Endothelial cell (in vitro differentiated cells): Measurements from ENCODE around the gene SEMA3A. TPM values are rescaled to one million over a fixed set of nuclear protein-coding genes. Genes with fewer than 3 reads are reported as not detected.

ENCODE experiments used
- DNase-seq: peaks from one replicate; pipeline ENCODE4 v3.0.0; 2021; ENCODE audit warnings: low spot score
- H3K27ac Mint-ChIP-seq: one replicate; pipeline ENCODE4 v1.8.0; 2021; ENCODE audit warnings: mixed read lengths, inconsistent platforms; ENCODE audit not compliant: unreplicated experiment
- H3K27me3 Mint-ChIP-seq: one replicate; pipeline ENCODE4 v1.8.0; 2021; ENCODE audit warnings: mild to moderate bottlenecking, moderate library complexity, mixed read lengths, inconsistent platforms; ENCODE audit not compliant: unreplicated experiment
- H3K36me3 Mint-ChIP-seq: one replicate; pipeline ENCODE4 v1.8.0; 2021; ENCODE audit warnings: mild to moderate bottlenecking, low read depth, mixed read lengths, inconsistent platforms; ENCODE audit not compliant: unreplicated experiment
- H3K4me1 Mint-ChIP-seq: one replicate; pipeline ENCODE4 v1.8.0; 2021; ENCODE audit warnings: mild to moderate bottlenecking, mixed read lengths, inconsistent platforms; ENCODE audit not compliant: unreplicated experiment
- H3K4me3 Mint-ChIP-seq: one replicate; pipeline ENCODE4 v1.8.0; 2021; ENCODE audit warnings: mild to moderate bottlenecking, mixed read lengths, inconsistent platforms; ENCODE audit not compliant: unreplicated experiment
- H3K9me3 Mint-ChIP-seq: one replicate; pipeline ENCODE4 v1.8.0; 2021; ENCODE audit warnings: mixed read lengths, inconsistent platforms; ENCODE audit not compliant: unreplicated experiment
- total RNA-seq: library from RNA; stranded (reverse); fragmentation: NEBNext Ultra II Directional; extraction: Animal tissue kit (Norgen Biotek cat#: 25700); gene quantifications from one replicate; pipeline ENCODE4 v1.2.1, GENCODE V29; 2021; ENCODE audit not compliant: unreplicated experiment
- TF ChIP-seq, protein P1 (sequence below): fragments of 200-600 bp; sonication (generic); IDR thresholded peaks from one replicate; pipeline ENCODE4 v1.5.0; 2021; ENCODE audit warnings: antibody characterized with exemption; ENCODE audit not compliant: unreplicated experiment

Gene SEMA3A
- total RNA-seq, 1 donor from 2014 or later: 8.5 TPM

DNA sequence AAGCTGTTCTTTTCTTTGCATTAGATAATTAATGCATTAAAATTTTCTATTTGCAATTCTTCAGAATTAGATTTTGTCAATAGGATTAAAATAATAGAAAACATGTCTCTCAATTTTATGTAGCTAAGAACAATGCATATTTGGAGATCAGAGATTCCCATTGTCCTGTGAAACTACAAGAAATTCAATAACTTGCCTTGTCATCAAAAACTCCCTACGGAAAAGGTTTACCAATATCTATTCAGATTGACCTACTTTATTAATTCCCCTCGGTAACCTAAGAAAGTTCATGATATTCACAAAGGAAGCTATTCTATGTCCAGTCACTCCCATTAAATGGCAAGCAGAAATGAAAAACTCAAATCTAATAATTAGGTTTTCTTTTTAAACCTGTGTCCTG, 172.6 kb downstream of the SEMA3A start:
- TF ChIP-seq, protein P1, sequence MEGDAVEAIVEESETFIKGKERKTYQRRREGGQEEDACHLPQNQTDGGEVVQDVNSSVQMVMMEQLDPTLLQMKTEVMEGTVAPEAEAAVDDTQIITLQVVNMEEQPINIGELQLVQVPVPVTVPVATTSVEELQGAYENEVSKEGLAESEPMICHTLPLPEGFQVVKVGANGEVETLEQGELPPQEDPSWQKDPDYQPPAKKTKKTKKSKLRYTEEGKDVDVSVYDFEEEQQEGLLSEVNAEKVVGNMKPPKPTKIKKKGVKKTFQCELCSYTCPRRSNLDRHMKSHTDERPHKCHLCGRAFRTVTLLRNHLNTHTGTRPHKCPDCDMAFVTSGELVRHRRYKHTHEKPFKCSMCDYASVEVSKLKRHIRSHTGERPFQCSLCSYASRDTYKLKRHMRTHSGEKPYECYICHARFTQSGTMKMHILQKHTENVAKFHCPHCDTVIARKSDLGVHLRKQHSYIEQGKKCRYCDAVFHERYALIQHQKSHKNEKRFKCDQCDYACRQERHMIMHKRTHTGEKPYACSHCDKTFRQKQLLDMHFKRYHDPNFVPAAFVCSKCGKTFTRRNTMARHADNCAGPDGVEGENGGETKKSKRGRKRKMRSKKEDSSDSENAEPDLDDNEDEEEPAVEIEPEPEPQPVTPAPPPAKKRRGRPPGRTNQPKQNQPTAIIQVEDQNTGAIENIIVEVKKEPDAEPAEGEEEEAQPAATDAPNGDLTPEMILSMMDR: no peak
- H3K27me3 Mint-ChIP-seq: no peaks in the 10 kb centered on the region
- no peak overlapping the region for H3K4me3 Mint-ChIP-seq
- H3K9me3 Mint-ChIP-seq: no peaks in the 10 kb centered on the region
- no peak for DNase-seq
- no peaks in the 10 kb centered on the region for H3K36me3 Mint-ChIP-seq
- H3K27ac Mint-ChIP-seq: no peak overlapping the region
- H3K4me1 Mint-ChIP-seq: peaks cover 2% of the 10 kb centered on the region

DNA sequence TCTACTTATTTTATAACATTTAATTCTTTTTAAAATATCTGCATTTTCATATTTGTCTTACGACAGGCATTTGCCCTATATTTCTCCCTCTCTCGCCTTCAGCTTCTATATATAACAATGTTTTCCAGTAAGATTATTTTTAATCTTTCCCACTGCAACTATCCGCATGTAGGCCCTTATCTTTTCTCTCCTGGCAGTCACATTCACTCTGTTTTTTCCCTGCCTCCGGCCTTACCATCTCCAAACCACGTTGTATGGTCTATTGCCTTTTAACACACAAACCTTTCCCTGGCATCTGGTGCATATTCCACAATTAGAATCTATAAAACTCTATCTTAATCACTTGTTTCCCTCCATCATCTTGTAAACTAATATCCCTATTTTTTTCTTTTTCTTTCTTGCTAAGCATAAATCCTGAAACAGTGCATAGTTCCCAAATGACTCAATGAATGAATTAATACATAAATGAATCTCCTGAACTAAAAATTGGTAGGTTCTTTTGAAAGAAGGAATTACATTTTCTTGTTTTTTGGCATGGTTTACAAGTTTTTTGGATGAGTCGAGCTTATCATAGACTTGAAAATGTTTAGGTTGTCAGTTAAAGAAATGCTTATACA, 173.2 kb downstream of the SEMA3A start:
- Mint-ChIP-seq H3K9me3 (no peaks in the 10 kb centered on the region), H3K4me1 (peaks cover 2% of the 10 kb centered on the region), H3K4me3 (no peak overlapping the region), H3K27ac (no peak overlapping the region), H3K36me3 (no peaks in the 10 kb centered on the region), H3K27me3 (no peaks in the 10 kb centered on the region)
- DNase-seq: no peak
- TF ChIP-seq, protein P1: no peak

DNA sequence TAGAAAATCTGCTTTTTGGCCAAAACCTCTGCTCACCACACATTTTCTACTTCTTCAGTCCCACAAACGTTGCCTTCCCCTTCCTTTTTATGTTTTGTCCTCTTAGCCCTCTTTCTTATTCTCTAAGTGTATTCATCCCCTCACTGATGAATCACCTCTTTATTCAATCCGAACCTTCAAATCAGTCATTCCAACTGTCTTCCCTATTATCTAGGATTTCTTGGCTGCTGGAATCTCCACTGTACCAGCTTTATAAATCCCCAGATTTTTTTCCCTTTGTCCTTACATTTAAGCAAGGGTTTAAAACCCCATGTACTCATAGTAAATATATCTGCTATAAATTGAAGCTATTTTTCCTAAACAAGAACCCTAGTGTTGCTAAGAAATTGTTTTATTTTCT, 176.9 kb downstream of the SEMA3A start:
- DNase-seq: no peak
- no peaks in the 10 kb centered on the region for H3K4me1 Mint-ChIP-seq
- H3K9me3 Mint-ChIP-seq: no peaks in the 10 kb centered on the region
- no peaks in the 10 kb centered on the region for H3K27me3 Mint-ChIP-seq
- H3K4me3 Mint-ChIP-seq: no peak overlapping the region
- H3K27ac Mint-ChIP-seq: no peak overlapping the region
- no peaks in the 10 kb centered on the region for H3K36me3 Mint-ChIP-seq
- TF ChIP-seq, protein P1: no peak

DNA sequence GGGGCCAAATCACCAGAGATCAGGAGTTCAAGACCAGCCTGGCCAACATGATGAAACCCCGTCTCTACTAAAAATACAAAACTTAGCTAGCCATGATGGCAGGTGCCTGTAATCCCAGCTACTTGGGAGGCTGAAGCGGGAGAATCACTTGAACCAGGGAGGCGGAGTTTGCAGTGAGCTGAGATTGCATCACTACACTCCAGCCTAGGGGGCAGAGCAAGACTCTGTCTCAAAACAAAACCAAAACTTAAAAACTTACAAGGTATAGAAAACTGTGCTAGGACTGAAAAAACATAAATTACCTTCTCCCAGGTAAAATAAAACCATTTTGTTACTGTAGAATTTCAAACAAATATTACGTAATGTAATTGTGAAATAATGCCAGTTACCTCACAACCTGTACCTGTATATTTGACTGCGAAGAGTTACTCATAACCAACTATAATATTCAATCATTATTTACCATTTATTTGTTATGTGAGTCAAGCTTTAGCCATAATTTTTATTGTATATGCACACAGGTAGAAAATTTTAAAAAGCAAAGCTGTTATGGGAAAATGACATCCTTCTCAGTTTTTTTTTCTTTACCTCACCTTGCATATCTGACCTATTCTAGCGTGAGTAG, 180.9 kb downstream of the SEMA3A start:
- H3K4me3 Mint-ChIP-seq: no peak overlapping the region
- no peak overlapping the region for H3K27ac Mint-ChIP-seq
- no peaks in the 10 kb centered on the region for H3K27me3 Mint-ChIP-seq
- H3K36me3 Mint-ChIP-seq: no peaks in the 10 kb centered on the region
- TF ChIP-seq, protein P1: no peak
- H3K4me1 Mint-ChIP-seq: peaks cover 6% of the 10 kb centered on the region
- H3K9me3 Mint-ChIP-seq: no peaks in the 10 kb centered on the region
- DNase-seq: no peak

DNA sequence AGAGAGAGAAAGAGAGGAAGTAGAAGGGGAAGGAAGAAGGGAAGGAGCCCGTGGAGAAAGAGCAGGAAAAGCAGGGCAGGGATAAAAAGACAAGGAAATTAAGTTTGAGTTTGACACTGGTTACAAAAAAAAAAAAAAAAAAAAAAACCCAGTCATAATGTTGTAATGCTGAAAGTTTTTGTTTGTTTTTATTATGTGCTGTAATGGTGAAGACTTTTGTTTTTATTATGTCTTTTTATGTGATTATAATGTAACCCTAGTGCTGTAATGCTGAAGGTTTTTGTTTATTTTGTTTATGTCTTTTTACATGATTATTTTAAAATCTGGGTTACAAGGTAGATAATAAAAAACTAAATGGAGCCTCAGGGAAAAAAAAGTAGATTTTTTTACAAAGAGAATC, 184.8 kb downstream of the SEMA3A start:
- Mint-ChIP-seq H3K36me3 (no peaks in the 10 kb centered on the region), H3K27ac (no peak overlapping the region), H3K4me1 (peaks cover 6% of the 10 kb centered on the region), H3K4me3 (no peak overlapping the region), H3K9me3 (no peaks in the 10 kb centered on the region), H3K27me3 (no peaks in the 10 kb centered on the region)
- DNase-seq: no peak
- TF ChIP-seq, protein P1: no peak
